Nephron (organoid): ENCODE results near the gene IL19.

Experiments
- H3K27ac Mint-ChIP-seq, 3 experiments: 2 replicates each; pipeline ENCODE4 v1.8.0; 2020; ENCODE audit warnings: mixed read lengths in 3 of 3, mild to moderate bottlenecking in 2 of 3, moderate library complexity in 1 of 3
- H3K27me3 Mint-ChIP-seq: 2 replicates; pipeline ENCODE4 v1.8.0; 2021; ENCODE audit warnings: low read depth, mild to moderate bottlenecking, moderate library complexity, mixed read lengths
- H3K36me3 Mint-ChIP-seq: 2 replicates; pipeline ENCODE4 v1.8.0; 2020; ENCODE audit warnings: low read depth, mixed read lengths
- H3K4me1 Mint-ChIP-seq: 2 replicates; pipeline ENCODE4 v1.8.0; 2020; ENCODE audit warnings: mixed read lengths
- H3K4me3 Mint-ChIP-seq, 3 experiments: 2 replicates each; pipeline ENCODE4 v1.8.0; 2020; ENCODE audit warnings: mild to moderate bottlenecking in 3 of 3, mixed read lengths in 3 of 3, moderate library complexity in 2 of 3
- H3K9me3 Mint-ChIP-seq: 2 replicates; pipeline ENCODE4 v1.8.0; 2020; ENCODE audit warnings: mixed read lengths
- CTCF ChIP-seq, 3 experiments: fragments of 200-600 bp; sonication (generic); IDR thresholded peaks; one replicate each; pipeline ENCODE4 v1.5.0; 2021; ENCODE audit warnings: antibody characterized with exemption in 3 of 3; ENCODE audit not compliant: unreplicated experiment in 3 of 3

Gene IL19

GRCh38 chr1:206833801-206834200 is 63.2 kb downstream of the IL19 start:
- Mint-ChIP-seq H3K4me3 (no peak overlapping the region), H3K36me3 (no peaks in the 10 kb centered on the region), H3K27ac (no peak overlapping the region), H3K4me1 (peaks cover 5% of the 10 kb centered on the region), H3K9me3 (no peaks in the 10 kb centered on the region), H3K27me3 (peaks cover 50% of the 10 kb centered on the region)
- TF ChIP-seq CTCF (IDR thresholded peaks at IDR 0.05; ENCODE audit: unreplicated experiment in 3 of 3), result no peak

DNA sequence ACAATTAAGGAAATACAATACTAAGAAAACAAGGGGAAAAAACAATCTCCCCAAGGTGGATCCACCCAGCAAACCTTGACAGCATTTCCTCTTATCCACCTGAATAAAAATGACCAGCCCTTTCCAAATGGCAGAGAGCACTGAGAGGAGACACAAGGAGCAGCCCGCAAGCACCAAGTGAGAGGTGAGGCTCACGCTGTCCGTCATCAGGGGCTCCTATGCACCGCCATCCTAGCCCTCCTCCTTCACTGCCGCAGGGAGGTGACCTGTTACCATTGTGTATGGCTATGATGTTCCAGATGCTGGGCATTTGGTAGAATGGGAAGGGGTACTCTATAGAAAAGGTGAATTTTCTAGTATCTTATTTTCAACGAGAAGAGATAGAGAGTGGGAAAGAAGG is 63.6 kb downstream of the IL19 start:
- Mint-ChIP-seq H3K9me3 (no peaks in the 10 kb centered on the region), H3K27ac (no peak overlapping the region), H3K36me3 (no peaks in the 10 kb centered on the region), H3K4me3 (no peak overlapping the region), H3K27me3 (peaks cover 52% of the 10 kb centered on the region), H3K4me1 (peaks cover 5% of the 10 kb centered on the region)
- TF ChIP-seq CTCF (IDR thresholded peaks at IDR 0.05; ENCODE audit: unreplicated experiment in 3 of 3), result no peak

DNA sequence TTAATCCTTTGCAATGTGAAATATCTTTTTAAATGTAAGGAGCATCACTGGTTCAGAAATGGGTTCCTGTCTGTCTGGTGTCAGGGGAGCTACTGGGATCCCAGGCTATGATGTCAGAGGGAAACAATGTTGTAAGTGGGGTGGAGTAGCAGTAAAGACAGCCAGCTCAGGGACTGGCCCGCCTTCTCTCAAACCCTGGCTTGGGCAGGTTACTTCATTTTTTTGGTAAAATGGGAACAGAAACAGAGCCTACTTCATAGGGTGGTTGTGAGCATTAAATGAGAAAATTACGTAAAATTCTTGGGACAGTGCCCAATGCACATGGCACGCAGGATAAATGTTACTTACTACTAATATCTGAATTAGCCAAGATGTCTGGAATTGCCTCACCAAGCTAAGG is 64.1 kb downstream of the IL19 start:
- Mint-ChIP-seq H3K9me3 (no peaks in the 10 kb centered on the region), H3K27ac (no peak overlapping the region)
- no peak for TF ChIP-seq CTCF (IDR thresholded peaks at IDR 0.05; ENCODE audit: unreplicated experiment in 3 of 3)

GRCh38 chr1:206835186-206835585 is 64.6 kb downstream of the IL19 start:
- H3K4me1 Mint-ChIP-seq, result peaks cover 5% of the 10 kb centered on the region
- no peaks in the 10 kb centered on the region for H3K36me3 Mint-ChIP-seq
- H3K4me3 Mint-ChIP-seq, result no peak overlapping the region
- no peaks in the 10 kb centered on the region for H3K9me3 Mint-ChIP-seq
- H3K27ac Mint-ChIP-seq, result no peak overlapping the region
- TF ChIP-seq CTCF (IDR thresholded peaks at IDR 0.05; ENCODE audit: unreplicated experiment in 3 of 3), result no peak
- peaks cover 46% of the 10 kb centered on the region for H3K27me3 Mint-ChIP-seq

More for the DNA sequence above, 64.1 kb downstream of the IL19 start:
- H3K4me1 Mint-ChIP-seq, result peaks cover 5% of the 10 kb centered on the region
- H3K36me3 Mint-ChIP-seq, result no peaks in the 10 kb centered on the region
- H3K4me3 Mint-ChIP-seq, result no peak overlapping the region
- peaks cover 50% of the 10 kb centered on the region for H3K27me3 Mint-ChIP-seq

DNA sequence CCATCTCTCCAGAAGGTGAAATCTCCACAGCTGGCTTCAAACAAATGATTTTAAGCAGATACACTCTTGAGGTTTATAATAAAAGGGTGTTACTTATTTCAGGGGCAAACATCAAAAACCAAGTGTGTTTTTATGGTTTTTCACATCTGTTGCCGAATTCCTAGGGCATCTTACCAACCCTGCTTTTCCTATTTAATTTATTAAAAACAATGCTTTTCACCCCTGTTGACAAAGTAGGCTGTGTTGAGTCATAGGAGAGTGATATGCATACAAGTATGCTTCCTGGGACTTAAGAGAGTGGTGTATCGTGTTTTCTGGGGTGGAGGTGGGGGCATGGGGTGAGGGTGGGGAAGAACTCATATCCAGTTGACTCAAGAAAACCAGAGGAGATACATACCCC is 65.5 kb downstream of the IL19 start:
- H3K9me3 Mint-ChIP-seq, result no peaks in the 10 kb centered on the region
- no peaks in the 10 kb centered on the region for H3K36me3 Mint-ChIP-seq
- H3K4me3 Mint-ChIP-seq, result no peak overlapping the region
- no peak overlapping the region for H3K27ac Mint-ChIP-seq
- H3K27me3 Mint-ChIP-seq, result peaks cover 42% of the 10 kb centered on the region
- peaks cover 5% of the 10 kb centered on the region for H3K4me1 Mint-ChIP-seq
- TF ChIP-seq CTCF (IDR thresholded peaks at IDR 0.05; ENCODE audit: unreplicated experiment in 3 of 3), result no peak

GRCh38 chr1:206839006-206839560 is 68.5 kb downstream of the IL19 start:
- Mint-ChIP-seq H3K27ac (no peak overlapping the region), H3K36me3 (no peaks in the 10 kb centered on the region), H3K4me1 (no peaks in the 10 kb centered on the region), H3K9me3 (no peaks in the 10 kb centered on the region), H3K4me3 (no peak overlapping the region), H3K27me3 (peaks cover 55% of the 10 kb centered on the region)
- TF ChIP-seq CTCF (IDR thresholded peaks at IDR 0.05; ENCODE audit: unreplicated experiment in 3 of 3), result no peak
